Measurements from ENCODE around the gene NR3C2. TPM values are rescaled to one million over a fixed set of nuclear protein-coding genes. Genes with fewer than 3 reads are reported as not detected.

NR3C2 gene
- total RNA-seq, 1 experiment from 2014 or later = 0.26 TPM

- CTCF ChIA-PET = no interaction called here
- POLR2A ChIA-PET = no interaction called here
- no TSS peak for BruUV-seq (replicated peaks)
- no peak overlapping the region for H3K27ac ChIP-seq (ENCODE audit: low read length)
- no peaks in the 10 kb centered on the region for H3K27me3 ChIP-seq (ENCODE audit: control insufficient read depth, insufficient read depth, low read length)
- in situ Hi-C loops (cut with HindIII; ENCODE audit: low pct_unique_long_range_greater_than_20kb, low sequenced_read_pairs) (no loop called here), intact Hi-C loops (cut with micrococcal nuclease; ENCODE audit: unreplicated experiment) (no loop called here)
- H3K4me1 ChIP-seq (ENCODE audit: control insufficient read depth, insufficient read depth, low read length) = no peaks in the 10 kb centered on the region
- ATAC-seq = no peak
- H3K4me3 ChIP-seq (ENCODE audit: low read depth in 2 of 2, low read length in 2 of 2) = no peak overlapping the region
- no peak for TF ChIP-seq POLR2AphosphoS5 (IDR thresholded peaks at IDR 0.05; ENCODE audit: low read depth, low read length)
- TF ChIP-seq SIN3A (IDR thresholded peaks at IDR 0.05; ENCODE audit: borderline replicate concordance, insufficient read depth, low read depth, low read length) = no peak
- TF ChIP-seq CTCF (IDR thresholded peaks at IDR 0.05) = no peak
- TF ChIP-seq, protein P1, sequence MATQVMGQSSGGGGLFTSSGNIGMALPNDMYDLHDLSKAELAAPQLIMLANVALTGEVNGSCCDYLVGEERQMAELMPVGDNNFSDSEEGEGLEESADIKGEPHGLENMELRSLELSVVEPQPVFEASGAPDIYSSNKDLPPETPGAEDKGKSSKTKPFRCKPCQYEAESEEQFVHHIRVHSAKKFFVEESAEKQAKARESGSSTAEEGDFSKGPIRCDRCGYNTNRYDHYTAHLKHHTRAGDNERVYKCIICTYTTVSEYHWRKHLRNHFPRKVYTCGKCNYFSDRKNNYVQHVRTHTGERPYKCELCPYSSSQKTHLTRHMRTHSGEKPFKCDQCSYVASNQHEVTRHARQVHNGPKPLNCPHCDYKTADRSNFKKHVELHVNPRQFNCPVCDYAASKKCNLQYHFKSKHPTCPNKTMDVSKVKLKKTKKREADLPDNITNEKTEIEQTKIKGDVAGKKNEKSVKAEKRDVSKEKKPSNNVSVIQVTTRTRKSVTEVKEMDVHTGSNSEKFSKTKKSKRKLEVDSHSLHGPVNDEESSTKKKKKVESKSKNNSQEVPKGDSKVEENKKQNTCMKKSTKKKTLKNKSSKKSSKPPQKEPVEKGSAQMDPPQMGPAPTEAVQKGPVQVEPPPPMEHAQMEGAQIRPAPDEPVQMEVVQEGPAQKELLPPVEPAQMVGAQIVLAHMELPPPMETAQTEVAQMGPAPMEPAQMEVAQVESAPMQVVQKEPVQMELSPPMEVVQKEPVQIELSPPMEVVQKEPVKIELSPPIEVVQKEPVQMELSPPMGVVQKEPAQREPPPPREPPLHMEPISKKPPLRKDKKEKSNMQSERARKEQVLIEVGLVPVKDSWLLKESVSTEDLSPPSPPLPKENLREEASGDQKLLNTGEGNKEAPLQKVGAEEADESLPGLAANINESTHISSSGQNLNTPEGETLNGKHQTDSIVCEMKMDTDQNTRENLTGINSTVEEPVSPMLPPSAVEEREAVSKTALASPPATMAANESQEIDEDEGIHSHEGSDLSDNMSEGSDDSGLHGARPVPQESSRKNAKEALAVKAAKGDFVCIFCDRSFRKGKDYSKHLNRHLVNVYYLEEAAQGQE (IDR thresholded peaks at IDR 0.05; ENCODE audit: insufficient read depth in 1 of 2, low read depth in 2 of 2, low read length in 1 of 2) = no peak
- no peak for TF ChIP-seq TCF7L2 (IDR thresholded peaks at IDR 0.05; ENCODE audit: low read depth, low read length)
- no peaks in the 10 kb centered on the region for H3K9me3 ChIP-seq (ENCODE audit: control insufficient read depth, insufficient read depth, low read depth, low read length)
- H3K36me3 ChIP-seq (ENCODE audit: control insufficient read depth, insufficient read depth, low read length) = no peaks in the 10 kb centered on the region
- DNase-seq (ENCODE audit: low read depth, low spot score) = no peak
These were observed 364.2 kb downstream of the NR3C2 start for GRCh38 chr4:148078061-148078460.

- POLR2A ChIA-PET = no interaction called here
- no peak overlapping the region for H3K4me3 ChIP-seq (ENCODE audit: low read depth in 2 of 2, low read length in 2 of 2)
- no peak overlapping the region for H3K27ac ChIP-seq (ENCODE audit: low read length)
- no peaks in the 10 kb centered on the region for H3K4me1 ChIP-seq (ENCODE audit: control insufficient read depth, insufficient read depth, low read length)
- CTCF ChIA-PET = no interaction called here
- H3K27me3 ChIP-seq (ENCODE audit: control insufficient read depth, insufficient read depth, low read length) = no peaks in the 10 kb centered on the region
- in situ Hi-C loops (cut with HindIII; ENCODE audit: low pct_unique_long_range_greater_than_20kb, low sequenced_read_pairs) (no loop called here), intact Hi-C loops (cut with micrococcal nuclease; ENCODE audit: unreplicated experiment) (no loop called here)
- no peaks in the 10 kb centered on the region for H3K36me3 ChIP-seq (ENCODE audit: control insufficient read depth, insufficient read depth, low read length)
- BruUV-seq (replicated peaks) = no TSS peak
- DNase-seq (ENCODE audit: low read depth, low spot score) (no peak), ATAC-seq (no peak)
- TF ChIP-seq CTCF (IDR thresholded peaks at IDR 0.05) (no peak), POLR2AphosphoS5 (IDR thresholded peaks at IDR 0.05; ENCODE audit: low read depth, low read length) (no peak)
- no peaks in the 10 kb centered on the region for H3K9me3 ChIP-seq (ENCODE audit: control insufficient read depth, insufficient read depth, low read depth, low read length)
These were observed 364.6 kb downstream of the NR3C2 start for GRCh38 chr4:148077581-148077980.

DNA sequence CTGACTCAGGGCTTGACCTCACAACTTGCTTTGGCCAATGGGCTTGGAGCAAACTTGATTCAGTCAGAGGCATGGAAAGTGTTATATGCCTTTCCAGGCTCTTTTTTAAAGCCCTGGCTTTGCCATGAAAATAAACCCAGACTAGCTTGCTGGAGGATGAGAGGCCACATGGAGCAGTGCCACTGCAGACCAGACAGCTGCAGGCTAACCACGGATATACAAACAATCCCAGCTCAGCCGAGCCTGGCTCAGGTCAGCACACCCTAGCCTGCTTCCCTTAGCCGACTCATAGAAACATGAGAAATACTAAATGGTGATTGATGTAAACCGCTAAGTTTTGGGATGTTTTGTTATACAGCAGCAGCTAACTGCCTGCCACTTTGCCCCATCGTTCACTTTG lies 365.2 kb downstream of the NR3C2 start:
- ATAC-seq (no peak), DNase-seq (ENCODE audit: low read depth, low spot score) (no peak)
- Histone ChIP-seq H3K4me3 (ENCODE audit: low read depth in 2 of 2, low read length in 2 of 2) (no peak overlapping the region), H3K27me3 (ENCODE audit: control insufficient read depth, insufficient read depth, low read length) (no peaks in the 10 kb centered on the region), H3K4me1 (ENCODE audit: control insufficient read depth, insufficient read depth, low read length) (no peaks in the 10 kb centered on the region), H3K36me3 (ENCODE audit: control insufficient read depth, insufficient read depth, low read length) (no peaks in the 10 kb centered on the region), H3K27ac (ENCODE audit: low read length) (no peak overlapping the region), H3K9me3 (ENCODE audit: control insufficient read depth, insufficient read depth, low read depth, low read length) (no peaks in the 10 kb centered on the region)
- no TSS peak for BruUV-seq (replicated peaks)
- ChIA-PET POLR2A (no interaction called here), CTCF (no interaction called here)
- in situ Hi-C loops (cut with HindIII; ENCODE audit: low pct_unique_long_range_greater_than_20kb, low sequenced_read_pairs) (no loop called here), intact Hi-C loops (cut with micrococcal nuclease; ENCODE audit: unreplicated experiment) (no loop called here)
- no peak for TF ChIP-seq POLR2AphosphoS5 (IDR thresholded peaks at IDR 0.05; ENCODE audit: low read depth, low read length)
- TF ChIP-seq TCF7L2 (IDR thresholded peaks at IDR 0.05; ENCODE audit: low read depth, low read length) = no peak
- no peak for TF ChIP-seq SIN3A (IDR thresholded peaks at IDR 0.05; ENCODE audit: borderline replicate concordance, insufficient read depth, low read depth, low read length)
- no peak for TF ChIP-seq CTCF (IDR thresholded peaks at IDR 0.05)
- TF ChIP-seq, protein P1 (IDR thresholded peaks at IDR 0.05; ENCODE audit: insufficient read depth in 1 of 2, low read depth in 2 of 2, low read length in 1 of 2) = no peak

Data from Panc1 (cell line).